Kidney (tissue), 14 donors: ENCODE measurements around the gene CERS1. TPM values are rescaled to one million over a fixed set of nuclear protein-coding genes. Genes with fewer than 3 reads are reported as not detected.
A peak's percentile ranks its signal among the peaks of the same experiment; 100 is the strongest.

Experiments used
- DNase-seq, 5 donors: peaks; one replicate each; pipeline ENCODE4 v3.0.0-alpha.2; 2013 to 2020
- FAIRE-seq: peaks from 2 replicates; lab custom pipeline; 2012; peaks lifted over from hg19 to GRCh38; lab: Jason Lieb, UNC
- H3K27ac ChIP-seq, 2 donors: one replicate each; pipeline ENCODE4 v1.7.0; 2013; ENCODE audit warnings: low read depth in 2 of 2, low read length in 2 of 2, inconsistent platforms in 1 of 2
- H3K27me3 ChIP-seq: one replicate; pipeline ENCODE4 v1.7.1; 2013; ENCODE audit warnings: low read length, inconsistent platforms; ENCODE audit not compliant: control insufficient read depth, insufficient read depth
- H3K36me3 ChIP-seq, 3 donors: one replicate each; pipeline versions ENCODE4 v1.7.0 to v1.7.1; 2013; ENCODE audit warnings: low read length in 3 of 3, control low read depth in 1 of 3, inconsistent platforms in 1 of 3; ENCODE audit not compliant: insufficient read depth in 3 of 3, control insufficient read depth in 2 of 3
- H3K4me1 ChIP-seq, 3 donors: one replicate each; pipeline versions ENCODE4 v1.7.0 to v1.7.1; 2013; ENCODE audit warnings: low read length in 3 of 3, inconsistent platforms in 1 of 3, low read depth in 1 of 3; ENCODE audit not compliant: control insufficient read depth in 2 of 3, insufficient read depth in 2 of 3
- H3K4me3 ChIP-seq, 3 donors: one replicate each; pipeline versions ENCODE4 v1.7.0 to v1.8.1; 2013; ENCODE audit warnings: low read length in 3 of 3, control low read depth in 1 of 3, inconsistent platforms in 1 of 3
- H3K9ac ChIP-seq, 3 donors: one replicate each; pipeline versions ENCODE4 v1.7.0 to v1.7.1; 2013; ENCODE audit warnings: low read length in 3 of 3, control low read depth in 1 of 3, inconsistent platforms in 1 of 3
- H3K9me3 ChIP-seq, 3 donors: one replicate each; pipeline versions ENCODE4 v1.7.0 to v1.7.1; 2013; ENCODE audit warnings: low read length in 3 of 3, control low read depth in 1 of 3, inconsistent platforms in 1 of 3; ENCODE audit not compliant: control insufficient read depth in 2 of 3, insufficient read depth in 1 of 3
- intact Hi-C: fragments of 100-400 bp; cut with DNase I; formaldehyde crosslinking; loops from one replicate; pipeline ENCODE4 v1.11.1; 2022
- polyA plus RNA-seq: library from polyadenylated mRNA; stranded (reverse); fragments of 350-450 nt; fragmentation: Illumina TruSeq; extraction: RNeasy Lipid Tissue Mini Kit (QIAGEN cat#74804); gene quantifications from one replicate; pipeline ENCODE4 v1.2.3, GENCODE V29; 2014; ENCODE audit warnings: low read depth, low replicate concordance; ENCODE audit not compliant: insufficient read depth
- total RNA-seq: library from RNA; stranded (reverse); fragmentation: NEBNext Ultra II Directional; extraction: Animal tissue kit (Norgen Biotek cat#: 25700); gene quantifications from one replicate; pipeline ENCODE4 v1.2.1, GENCODE V29; 2021
- TF ChIP-seq, protein P1 (sequence below): IDR thresholded peaks from 3 replicates; pipeline ENCODE4 v1.5.1; 2012; ENCODE audit warnings: mild to moderate bottlenecking, moderate library complexity, borderline replicate concordance; ENCODE audit not compliant: insufficient read depth; ENCODE audit errors: extremely low read depth
- donor health status: control.
- donor health status: control.
- donor health status: control.
- donor health status: control.
- donor health status: control.
- donor health status: DM: yes; HTN: yes; CAD: no.
- donor health status: Normal renal cell carcinoma (clear cell type).

The CERS1 gene
- total and polyA plus RNA-seq, 2 donors from 2014 or later: 0.50 TPM; not detected in 1

DNA sequence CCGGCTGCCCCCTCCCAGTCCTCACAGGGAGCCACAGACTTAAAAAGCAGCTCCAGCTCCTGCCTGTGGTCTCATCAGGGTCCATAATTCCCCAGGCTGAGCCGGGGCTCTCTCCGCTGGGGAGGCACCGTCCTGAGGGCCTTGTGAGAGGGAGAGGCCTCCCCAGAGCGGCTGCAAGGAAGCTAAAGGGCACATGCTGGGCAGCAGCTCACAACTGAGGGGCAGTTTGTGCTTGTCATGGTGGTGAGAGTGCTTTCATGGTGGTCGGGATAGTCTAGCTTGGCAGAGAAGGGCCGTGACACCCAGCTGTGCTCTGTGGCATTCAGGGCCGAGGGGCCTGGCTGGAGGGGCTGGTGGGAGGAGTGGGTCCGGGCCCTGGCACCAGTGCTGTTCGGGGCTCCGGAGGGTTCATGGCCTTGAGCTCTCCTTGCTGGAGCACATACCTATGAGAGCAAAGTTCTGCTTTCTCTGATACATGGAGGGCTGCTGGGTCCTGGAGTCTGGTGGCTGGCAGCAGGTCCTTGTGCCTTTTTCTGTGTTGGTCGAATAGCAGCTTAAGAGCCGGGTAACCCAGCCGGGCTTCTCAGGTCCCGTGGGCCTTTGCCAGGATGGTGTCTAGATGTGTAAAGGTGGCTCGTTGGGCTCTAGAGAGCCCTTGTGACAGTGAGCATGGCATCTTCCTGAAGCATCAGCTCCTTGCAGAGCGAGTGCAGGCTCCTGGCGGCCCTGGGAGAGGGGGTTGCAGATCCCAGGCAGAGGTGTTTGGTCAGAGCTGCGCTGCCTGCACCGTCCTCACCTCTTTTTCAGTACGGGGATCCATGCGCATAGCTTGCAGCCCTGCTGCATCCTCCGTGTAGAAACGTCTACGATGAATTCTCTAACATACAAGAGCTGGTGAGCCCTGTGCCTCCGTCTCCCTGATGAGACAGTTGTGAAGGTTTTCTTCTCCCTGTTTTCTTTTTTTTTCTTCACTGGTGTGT, 55.4 kb downstream of the CERS1 start:
- no peaks in the 10 kb centered on the region for H3K27me3 ChIP-seq
- DNase-seq (no peak), FAIRE-seq (no peak)
- no peak overlapping the region for H3K9ac ChIP-seq
- peaks cover 0 to 51% (median 35%) of the 10 kb centered on the region in 3 donors for H3K4me1 ChIP-seq
- no peaks in the 10 kb centered on the region for H3K9me3 ChIP-seq
- peak overlapping the region in 1 of 2 donors; percentile 55 for H3K27ac ChIP-seq
- TF ChIP-seq, protein P1, sequence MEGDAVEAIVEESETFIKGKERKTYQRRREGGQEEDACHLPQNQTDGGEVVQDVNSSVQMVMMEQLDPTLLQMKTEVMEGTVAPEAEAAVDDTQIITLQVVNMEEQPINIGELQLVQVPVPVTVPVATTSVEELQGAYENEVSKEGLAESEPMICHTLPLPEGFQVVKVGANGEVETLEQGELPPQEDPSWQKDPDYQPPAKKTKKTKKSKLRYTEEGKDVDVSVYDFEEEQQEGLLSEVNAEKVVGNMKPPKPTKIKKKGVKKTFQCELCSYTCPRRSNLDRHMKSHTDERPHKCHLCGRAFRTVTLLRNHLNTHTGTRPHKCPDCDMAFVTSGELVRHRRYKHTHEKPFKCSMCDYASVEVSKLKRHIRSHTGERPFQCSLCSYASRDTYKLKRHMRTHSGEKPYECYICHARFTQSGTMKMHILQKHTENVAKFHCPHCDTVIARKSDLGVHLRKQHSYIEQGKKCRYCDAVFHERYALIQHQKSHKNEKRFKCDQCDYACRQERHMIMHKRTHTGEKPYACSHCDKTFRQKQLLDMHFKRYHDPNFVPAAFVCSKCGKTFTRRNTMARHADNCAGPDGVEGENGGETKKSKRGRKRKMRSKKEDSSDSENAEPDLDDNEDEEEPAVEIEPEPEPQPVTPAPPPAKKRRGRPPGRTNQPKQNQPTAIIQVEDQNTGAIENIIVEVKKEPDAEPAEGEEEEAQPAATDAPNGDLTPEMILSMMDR: no peak
- H3K4me3 ChIP-seq: peak overlapping the region in 1 of 3 donors; percentile 10
- intact Hi-C loops: loop anchor here (10.0 kb wide), 1 partner anchor 246 kb away; no protein-coding TSS in a partner anchor
- H3K36me3 ChIP-seq: peaks cover 0 to 2% (median 1%) of the 10 kb centered on the region in 3 donors

DNA sequence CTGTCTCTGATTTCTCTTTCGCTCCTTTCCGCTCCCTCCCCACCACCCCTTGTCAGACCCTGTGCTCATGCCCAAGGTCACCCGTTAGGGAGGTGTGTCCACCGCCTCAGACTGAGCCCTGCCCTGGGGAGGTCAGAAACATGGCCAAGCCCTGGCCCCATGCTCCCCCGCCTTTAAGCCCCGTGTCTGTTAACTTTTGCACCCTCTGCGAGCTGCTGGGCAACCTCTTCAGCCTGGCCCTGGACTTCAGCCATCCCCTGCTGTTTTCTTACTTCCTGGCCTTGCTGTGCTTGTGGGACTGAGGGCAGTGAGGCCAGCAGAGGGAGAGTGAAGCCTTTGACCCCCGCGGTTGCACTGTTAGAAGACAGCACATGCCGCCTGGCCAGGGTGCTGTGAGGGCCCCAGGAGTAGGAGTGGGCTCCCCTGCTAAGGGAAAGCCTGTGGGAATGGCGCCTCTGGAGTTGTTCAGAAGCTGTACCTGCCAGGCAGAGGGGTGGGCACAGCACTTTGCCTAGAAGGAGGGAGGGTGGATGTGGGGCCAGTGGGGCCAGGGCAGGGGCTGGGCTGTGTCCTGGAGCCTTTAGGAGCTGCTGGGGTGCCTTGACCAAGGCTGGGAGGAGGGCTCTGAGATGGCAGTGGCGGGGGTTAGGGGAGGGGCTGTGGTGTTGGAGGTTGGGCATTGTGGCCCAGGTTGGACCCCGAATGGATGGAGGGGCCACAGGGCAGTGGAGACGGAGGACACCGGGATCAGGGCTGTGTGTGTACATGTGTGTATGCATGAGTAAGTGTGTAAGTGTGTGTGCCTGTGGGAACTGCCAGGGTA, 56.3 kb downstream of the CERS1 start:
- Histone ChIP-seq H3K9me3 (no peaks in the 10 kb centered on the region), H3K27ac (peak overlapping the region; percentile 30 to 60), H3K36me3 (peaks cover 2 to 7% (median 3%) of the 10 kb centered on the region in 3 donors), H3K27me3 (no peaks in the 10 kb centered on the region), H3K4me1 (peaks cover 0 to 55% (median 44%) of the 10 kb centered on the region in 3 donors), H3K4me3 (peak overlapping the region in 1 of 3 donors; percentile 10), H3K9ac (no peak overlapping the region)
- no peak for FAIRE-seq
- TF ChIP-seq, protein P1: no peak
- intact Hi-C loops: loop anchor here (10.0 kb wide), 1 partner anchor 245 kb away; no protein-coding TSS in a partner anchor
- DNase-seq: no peak

DNA sequence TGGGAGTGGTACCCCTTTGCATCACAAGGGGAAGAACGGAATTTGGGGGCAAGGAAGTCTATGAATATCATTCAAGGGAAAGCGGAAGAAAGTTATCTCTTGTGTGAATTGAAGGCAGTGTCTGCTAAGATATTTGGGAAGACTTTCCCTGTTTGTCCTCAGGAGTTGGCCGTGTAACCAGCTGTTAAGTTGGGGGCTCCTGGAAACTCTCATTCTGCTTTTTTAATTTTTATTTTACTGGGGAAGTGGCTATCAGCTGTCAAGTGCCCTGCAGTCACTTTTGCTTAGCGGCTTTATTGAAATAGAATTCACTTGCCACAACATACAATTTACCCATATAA, 61.3 kb downstream of the CERS1 start:
- Histone ChIP-seq H3K36me3 (peaks cover 2 to 7% (median 3%) of the 10 kb centered on the region in 3 donors), H3K27ac (no peak overlapping the region), H3K4me1 (peaks cover 0 to 39% (median 23%) of the 10 kb centered on the region in 3 donors), H3K9ac (peak overlapping the region in 1 of 3 donors; percentile 84), H3K9me3 (no peaks in the 10 kb centered on the region), H3K4me3 (peak overlapping the region; percentile 6 to 83 (median 69)), H3K27me3 (no peaks in the 10 kb centered on the region)
- DNase-seq (no peak), FAIRE-seq (no peak)
- TF ChIP-seq, protein P1: no peak
- intact Hi-C loops: no loop called here
